H9 (cell line): ENCODE measurements around the gene JMJD1C. TPM values are rescaled to one million over a fixed set of nuclear protein-coding genes. Genes with fewer than 3 reads are reported as not detected.
A peak's percentile ranks its signal among the peaks of the same experiment; 100 is the strongest.

Source experiments
- DNase-seq: peaks from one replicate; pipeline ENCODE4 v3.0.0-alpha.2; 2017
- H2AFZ ChIP-seq: one replicate; pipeline ENCODE4 v1.6.1; 2013; ENCODE audit warnings: mild to moderate bottlenecking, low read length, control low read depth, moderate library complexity
- H2AK5ac ChIP-seq: 2 replicates; pipeline ENCODE4 v1.6.1; 2013; ENCODE audit warnings: low read length, control low read depth, mixed read lengths; ENCODE audit not compliant: insufficient read length
- H2BK120ac ChIP-seq: one replicate; pipeline ENCODE4 v1.6.1; 2013; ENCODE audit warnings: low read depth, mild to moderate bottlenecking, low read length, control low read depth, inconsistent platforms; ENCODE audit not compliant: poor library complexity, severe bottlenecking
- H2BK12ac ChIP-seq: 2 replicates; pipeline ENCODE4 v1.6.1; 2013; ENCODE audit warnings: low read length, control low read depth, mixed read lengths, low read depth; ENCODE audit not compliant: insufficient read length
- H2BK15ac ChIP-seq: 2 replicates; pipeline ENCODE4 v1.6.1; 2013; ENCODE audit warnings: low read depth, low read length, control low read depth
- H2BK20ac ChIP-seq: one replicate; pipeline ENCODE4 v1.6.1; 2013; ENCODE audit warnings: low read depth, mild to moderate bottlenecking, low read length, control low read depth, inconsistent platforms; ENCODE audit not compliant: poor library complexity, severe bottlenecking
- H2BK5ac ChIP-seq: 2 replicates; pipeline ENCODE4 v1.6.1; 2013; ENCODE audit warnings: low read length, control low read depth, mixed read lengths; ENCODE audit not compliant: insufficient read length
- H3K14ac ChIP-seq: 2 replicates; pipeline ENCODE4 v1.6.1; 2013; ENCODE audit warnings: low read length, control low read depth; ENCODE audit not compliant: insufficient read depth
- H3K18ac ChIP-seq: 2 replicates; pipeline ENCODE4 v1.6.1; 2013; ENCODE audit warnings: low read depth, mild to moderate bottlenecking, mixed read lengths, low read length, control low read depth; ENCODE audit not compliant: insufficient read length
- H3K23ac ChIP-seq: 2 replicates; pipeline ENCODE4 v1.6.1; 2013; ENCODE audit warnings: low read length, control low read depth, mixed read lengths, low read depth; ENCODE audit not compliant: insufficient read length
- H3K23me2 ChIP-seq: 2 replicates; pipeline ENCODE4 v1.6.1; 2013; ENCODE audit warnings: low read depth, mild to moderate bottlenecking, mixed read lengths, low read length, control low read depth; ENCODE audit not compliant: insufficient read length, poor library complexity, severe bottlenecking
- H3K27ac ChIP-seq: 2 replicates; pipeline ENCODE4 v1.5.1; 2013; ENCODE audit warnings: low read length, control low read depth, mixed read lengths, low read depth; ENCODE audit not compliant: insufficient read length
- H3K27me3 ChIP-seq: 2 replicates; pipeline ENCODE4 v1.6.1; 2013; ENCODE audit warnings: low read length, control low read depth, inconsistent platforms; ENCODE audit not compliant: insufficient read depth
- H3K4ac ChIP-seq: 2 replicates; pipeline ENCODE4 v1.6.1; 2013; ENCODE audit warnings: low read depth, mild to moderate bottlenecking, control low read depth, inconsistent platforms, low read length, moderate library complexity
- H3K4me1 ChIP-seq: 2 replicates; pipeline ENCODE4 v1.6.1; 2013; ENCODE audit warnings: low read length, control low read depth, inconsistent platforms; ENCODE audit not compliant: insufficient read depth
- H3K4me2 ChIP-seq: 2 replicates; pipeline ENCODE4 v1.6.1; 2013; ENCODE audit warnings: low read length, control low read depth, mixed read lengths; ENCODE audit not compliant: insufficient read length, insufficient read depth
- H3K56ac ChIP-seq: 2 replicates; pipeline ENCODE4 v1.6.1; 2013; ENCODE audit warnings: low read depth, mild to moderate bottlenecking, mixed read lengths, low read length, control low read depth; ENCODE audit not compliant: insufficient read length
- H3K79me1 ChIP-seq: 2 replicates; pipeline ENCODE4 v1.6.1; 2013; ENCODE audit warnings: low read depth, mild to moderate bottlenecking, moderate library complexity, low read length, control low read depth, inconsistent platforms; ENCODE audit not compliant: insufficient read depth, poor library complexity, severe bottlenecking
- H3K79me2 ChIP-seq: 2 replicates; pipeline ENCODE4 v1.6.1; 2013; ENCODE audit warnings: low read length, control low read depth, inconsistent platforms; ENCODE audit not compliant: insufficient read depth
- H3K9ac ChIP-seq: 2 replicates; pipeline ENCODE4 v1.6.1; 2013; ENCODE audit warnings: low read length, control low read depth, mixed read lengths; ENCODE audit not compliant: insufficient read length; ENCODE audit errors: extremely low read depth
- H3K9me3 ChIP-seq: one replicate; pipeline ENCODE4 v1.6.1; 2013; ENCODE audit warnings: low read depth, low read length, inconsistent platforms; ENCODE audit not compliant: control insufficient read depth
- H3T11ph ChIP-seq: one replicate; pipeline ENCODE4 v1.6.1; 2013; ENCODE audit warnings: mild to moderate bottlenecking, low read length, control low read depth, inconsistent platforms
- H4K20me1 ChIP-seq: one replicate; pipeline ENCODE4 v1.6.1; 2013; ENCODE audit not compliant: control insufficient read depth, insufficient read length, insufficient read depth
- H4K5ac ChIP-seq: 2 replicates; pipeline ENCODE4 v1.6.1; 2013; ENCODE audit warnings: low read depth, mild to moderate bottlenecking, mixed read lengths, low read length, control low read depth; ENCODE audit not compliant: insufficient read length
- H4K8ac ChIP-seq: replicated peaks from 2 replicates; pipeline ENCODE4 v1.6.1; 2013; ENCODE audit warnings: low read length, control low read depth, mixed read lengths, low read depth; ENCODE audit not compliant: insufficient read length
- H4K91ac ChIP-seq: 2 replicates; pipeline ENCODE4 v1.6.1; 2013; ENCODE audit warnings: low read depth, mild to moderate bottlenecking, moderate library complexity, mixed read lengths, low read length, control low read depth; ENCODE audit not compliant: insufficient read length
- H3K27ac Mint-ChIP-seq, 3 experiments: 2 replicates in 2 of 3; 3 replicates in 1 of 3; pipeline ENCODE4 v1.8.0; 2020 to 2021; ENCODE audit warnings: mixed read lengths in 3 of 3, mild to moderate bottlenecking in 1 of 3, moderate library complexity in 1 of 3
- H3K27me3 Mint-ChIP-seq: 2 replicates; pipeline ENCODE4 v1.8.0; 2021; ENCODE audit warnings: low read depth, mild to moderate bottlenecking, moderate library complexity, mixed read lengths
- H3K36me3 Mint-ChIP-seq, 3 experiments: 2 replicates in 2 of 3; 3 replicates in 1 of 3; pipeline ENCODE4 v1.8.0; 2020 to 2021; ENCODE audit warnings: low read depth in 3 of 3, mixed read lengths in 3 of 3; ENCODE audit not compliant: insufficient read depth in 1 of 3
- H3K4me1 Mint-ChIP-seq, 2 experiments: 2 replicates each; pipeline ENCODE4 v1.8.0; 2020; ENCODE audit warnings: mixed read lengths in 2 of 2
- H3K4me3 Mint-ChIP-seq, 2 experiments: 2 replicates in 1 of 2; 3 replicates in 1 of 2; pipeline ENCODE4 v1.8.0; 2020 to 2021; ENCODE audit warnings: mild to moderate bottlenecking in 2 of 2, mixed read lengths in 2 of 2, moderate library complexity in 1 of 2
- H3K9me3 Mint-ChIP-seq, 2 experiments: 2 replicates in 1 of 2; 3 replicates in 1 of 2; pipeline ENCODE4 v1.8.0; 2020; ENCODE audit warnings: mild to moderate bottlenecking in 2 of 2, mixed read lengths in 2 of 2, moderate library complexity in 1 of 2
- CTCF ChIP-seq: fragments of 200-600 bp; sonication (generic); conservative IDR thresholded peaks from 3 replicates; pipeline ENCODE4 v1.8.0; 2021; ENCODE audit warnings: antibody characterized with exemption, mild to moderate bottlenecking
- WGBS: extraction: QIAGEN DNeasy Blood & Tissue Kit; methylation state at CpG from one replicate; pipeline ENCODE4 v1.1.7; 2013; ENCODE audit warnings: missing lambda C conversion rate, low lambda C conversion rate, mixed read lengths; ENCODE audit not compliant: insufficient read length; ENCODE audit errors: extremely low coverage; 5-methylcytosine and 5-hydroxymethylcytosine counted together
- total RNA-seq: library from RNA; stranded (reverse); gene quantifications from 2 replicates; pipeline ENCODE4 v1.2.1, GENCODE V29; 2021

JMJD1C gene
- total RNA-seq, 1 experiment from 2014 or later = 200 TPM

GRCh38 chr10:63168821-63169462, 296.8 kb downstream of the JMJD1C start:
- no peaks in the 10 kb centered on the region for H3K79me1 ChIP-seq
- no CpG with 5 or more reads among the region's 2 CpGs for WGBS
- no peaks in the 10 kb centered on the region for H3K9me3 Mint-ChIP-seq
- peaks cover 30 to 90% (median 67%) of the 10 kb centered on the region in 3 experiments; a peak in 6 of 7 replicates for H3K36me3 Mint-ChIP-seq
- H3K18ac ChIP-seq = no peak overlapping the region
- H2BK15ac ChIP-seq = no peak overlapping the region
- H3K14ac ChIP-seq = no peak overlapping the region
- TF ChIP-seq CTCF = no peak
- no peak overlapping the region for H4K91ac ChIP-seq
- H4K20me1 ChIP-seq = no peaks in the 10 kb centered on the region
- no peak overlapping the region for H2AK5ac ChIP-seq
- H3K9ac ChIP-seq = no peak overlapping the region
- no peaks in the 10 kb centered on the region for H3K9me3 ChIP-seq
- H3K23me2 ChIP-seq = no peaks in the 10 kb centered on the region
- H2AFZ ChIP-seq = no peak overlapping the region
- H3K79me2 ChIP-seq = no peaks in the 10 kb centered on the region
- no peak overlapping the region for H3K4me3 Mint-ChIP-seq
- H3K23ac ChIP-seq = no peak overlapping the region
- no peak overlapping the region for H3K27ac ChIP-seq
- no peak overlapping the region for H4K8ac ChIP-seq
- H3K4me2 ChIP-seq = no peak overlapping the region
- H2BK12ac ChIP-seq = no peak overlapping the region
- no peak overlapping the region for H3K4ac ChIP-seq
- no peaks in the 10 kb centered on the region for H3K4me1 ChIP-seq
- H3K27ac Mint-ChIP-seq = peak overlapping the region in 1 of 3 experiments; percentile 95; a peak in 2 of 7 replicates
- no peak overlapping the region for H2BK20ac ChIP-seq
- no peak overlapping the region for H2BK120ac ChIP-seq
- no peak overlapping the region for H2BK5ac ChIP-seq
- no peak for DNase-seq
- no peak overlapping the region for H4K5ac ChIP-seq
- no peak overlapping the region for H3K56ac ChIP-seq
- H3K27me3 ChIP-seq = no peaks in the 10 kb centered on the region
- H3K4me1 Mint-ChIP-seq = no peaks in the 10 kb centered on the region; a peak in 1 of 4 replicates
- no peaks in the 10 kb centered on the region for H3K27me3 Mint-ChIP-seq
- no peak overlapping the region for H3T11ph ChIP-seq
